NOMO-1 treated with dmso at 0.1 percent for 144 hours (cell line): ENCODE data around the gene RERE.
"Not testable (repeated sequence)": the region's sequence is repeated elsewhere in the genome, so short reads cannot be mapped to it uniquely, and the experiment has no call there.

Experiments
- DNase-seq: peaks from one replicate; lab custom pipeline; 2025; ENCODE audit not compliant: unreplicated experiment; lab: John Stamatoyannopoulos, UW

Gene RERE

GRCh38 chr1:8524627-8525157, 292.7 kb downstream of the RERE start:
- DNase-seq, result no peak

- no peak for DNase-seq
Measured at GRCh38 chr1:8523666-8524206, 293.7 kb downstream of the RERE start.

- no peak for DNase-seq
Measured at GRCh38 chr1:8520483-8520966, 296.9 kb downstream of the RERE start.

GRCh38 chr1:8519167-8519566, 298.3 kb downstream of the RERE start:
- DNase-seq, result no peak

GRCh38 chr1:8518490-8518801, 299.0 kb downstream of the RERE start:
- no peak for DNase-seq

GRCh38 chr1:8517661-8518489, 299.6 kb downstream of the RERE start:
- DNase-seq, result no peak

- DNase-seq, result no peak
Measured at GRCh38 chr1:8516793-8517556, 300.5 kb downstream of the RERE start.

GRCh38 chr1:8516278-8516777, 301.1 kb downstream of the RERE start:
- DNase-seq, result no peak

GRCh38 chr1:8512504-8512903, 304.9 kb downstream of the RERE start:
- no peak for DNase-seq

- no peak for DNase-seq
Measured at GRCh38 chr1:8510041-8510823, 307.2 kb downstream of the RERE start.

GRCh38 chr1:8509579-8509978, 307.9 kb downstream of the RERE start:
- DNase-seq, result no peak

GRCh38 chr1:8506995-8507615, 310.3 kb downstream of the RERE start:
- no peak for DNase-seq

- DNase-seq, result no peak
Measured at GRCh38 chr1:8506456-8506855, 311.0 kb downstream of the RERE start.

- no peak for DNase-seq
Measured at GRCh38 chr1:8503842-8504241, 313.6 kb downstream of the RERE start.

GRCh38 chr1:8502949-8503348, 314.5 kb downstream of the RERE start:
- DNase-seq, result not testable (repeated sequence)

- peak; percentile 40 for DNase-seq
Measured at GRCh38 chr1:8497210-8497819, 320.1 kb downstream of the RERE start.

GRCh38 chr1:8496473-8496872, 321.0 kb downstream of the RERE start:
- no peak for DNase-seq

GRCh38 chr1:8495928-8496401, 321.5 kb downstream of the RERE start:
- DNase-seq, result no peak

- no peak for DNase-seq
Measured at GRCh38 chr1:8494681-8495080, 322.8 kb downstream of the RERE start.
